OCI-LY3 (cell line): ENCODE data around the gene CISD1.

Experiments used
- CTCF ChIP-seq: fragments of 200-600, 300-600 bp; sonication (generic); IDR thresholded peaks from 2 replicates; pipeline ENCODE4 v1.5.1; 2014; ENCODE audit warnings: antibody characterized with exemption, low read length, low read depth
- EZH2phosphoT487 ChIP-seq: fragments of 200-600 bp; shearing (Covaris generic); IDR thresholded peaks from 2 replicates; pipeline ENCODE4 v1.6.1; 2018; ENCODE audit warnings: antibody characterized with exemption, mixed run types, low read depth

- TF ChIP-seq CTCF (no peak), EZH2phosphoT487 (no peak)
These were observed 9.5 kb downstream of the CISD1 start for GRCh38 chr10:58278274-58278961.
